Fibroblast of mammary gland (primary cell): ENCODE measurements around the gene ADAM22.

ENCODE experiments used
- DNase-seq: peaks from one replicate; pipeline ENCODE4 v3.0.0-alpha.2; 2010; ENCODE audit warnings: low read depth
- H3K4me3 ChIP-seq: 2 replicates; pipeline ENCODE4 v1.5.1; 2011; ENCODE audit warnings: low read depth, mild to moderate bottlenecking, low read length, moderate library complexity; ENCODE audit not compliant: control insufficient read depth
- CTCF ChIP-seq: conservative IDR thresholded peaks from 2 replicates; pipeline ENCODE4 v1.5.1; 2011; ENCODE audit warnings: low read depth, low read length, inconsistent platforms; ENCODE audit not compliant: control insufficient read depth, insufficient read depth

ADAM22 gene

GRCh38 chr7:88127637-88128290 is 193.7 kb downstream of the ADAM22 start:
- no peak for TF ChIP-seq CTCF
- DNase-seq: no peak

DNA sequence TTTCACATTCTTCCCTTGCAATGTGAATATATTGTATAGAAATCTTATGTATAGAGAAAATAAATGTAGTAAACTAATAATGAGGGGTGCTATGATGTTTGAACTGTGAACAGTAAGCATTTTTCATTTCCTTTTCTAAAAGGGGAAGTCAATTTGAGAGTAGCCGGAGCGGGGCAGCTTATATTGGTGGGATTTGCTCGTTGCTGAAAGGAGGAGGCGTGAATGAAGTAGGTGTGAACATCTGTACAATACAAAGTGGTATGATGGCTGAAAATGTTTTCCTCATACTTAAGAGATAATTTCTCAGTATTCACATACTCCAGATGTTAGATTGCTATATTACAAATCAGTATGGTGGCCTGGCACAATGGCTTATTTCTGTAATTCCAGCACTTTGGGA is 198.7 kb downstream of the ADAM22 start:
- no peak for DNase-seq
- H3K4me3 ChIP-seq: no peak overlapping the region
- no peak for TF ChIP-seq CTCF

More at GRCh38 chr7:88127637-88128290, 193.7 kb downstream of the ADAM22 start:
- no peak overlapping the region for H3K4me3 ChIP-seq

DNA sequence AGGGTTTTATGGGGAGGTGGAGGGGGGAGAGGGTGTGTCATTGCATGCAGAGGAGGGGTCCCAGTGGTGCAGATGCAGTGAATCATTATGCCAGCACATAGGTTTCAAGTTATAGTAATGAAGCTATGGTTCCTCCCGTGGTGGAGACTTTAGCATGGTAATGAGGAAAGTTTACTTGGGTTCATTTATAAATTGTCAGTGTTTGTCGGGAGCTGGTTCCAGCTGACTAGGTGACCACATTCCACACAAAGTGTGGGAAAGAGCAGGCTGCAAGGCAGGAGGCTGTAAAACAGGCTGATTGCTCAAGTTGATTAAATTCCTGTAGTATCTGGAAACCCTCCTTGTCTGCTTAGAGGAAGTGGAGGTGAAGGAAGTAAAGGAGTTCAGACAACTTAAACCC is 206.9 kb downstream of the ADAM22 start:
- no peak overlapping the region for H3K4me3 ChIP-seq
- no peak for TF ChIP-seq CTCF
- no peak for DNase-seq

DNA sequence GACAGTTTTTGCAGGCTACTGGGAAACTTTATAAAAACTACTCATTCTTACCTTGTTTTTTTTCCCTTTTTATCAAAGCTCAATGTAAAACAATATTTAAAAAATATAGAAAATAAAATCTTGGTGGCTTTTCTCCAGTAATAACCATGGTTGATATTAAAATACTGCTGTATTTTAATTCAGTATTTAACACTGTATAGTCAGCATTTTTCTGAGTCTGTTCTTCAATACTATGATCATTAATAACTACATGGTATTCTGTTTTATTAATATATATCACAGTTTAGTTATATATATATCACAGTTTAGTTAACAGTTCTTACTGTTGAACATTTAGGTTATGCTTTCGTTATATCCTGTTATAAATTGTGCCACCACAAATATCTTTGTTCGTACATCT is 207.4 kb downstream of the ADAM22 start:
- no peak for TF ChIP-seq CTCF
- no peak overlapping the region for H3K4me3 ChIP-seq
- no peak for DNase-seq

DNA sequence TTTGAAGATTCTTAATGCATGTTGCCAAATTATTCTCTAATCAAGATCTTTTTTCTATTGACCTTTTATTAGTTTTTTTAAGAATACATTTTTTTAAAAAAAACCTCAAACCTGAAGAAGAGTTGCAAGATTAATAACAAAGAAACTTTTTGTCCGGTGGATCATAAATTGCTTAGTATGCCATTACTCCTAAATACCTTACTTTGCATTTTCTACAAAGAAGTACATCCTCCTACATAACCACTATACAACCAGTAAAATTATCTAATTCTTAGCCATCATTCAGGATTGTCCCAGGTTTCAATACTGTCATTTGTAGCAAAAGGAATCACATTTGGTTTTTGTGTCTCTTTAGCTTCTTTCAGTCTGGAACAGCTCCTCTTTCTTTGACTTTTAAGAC is 207.9 kb downstream of the ADAM22 start:
- no peak for DNase-seq
- no peak overlapping the region for H3K4me3 ChIP-seq
- TF ChIP-seq CTCF: no peak

DNA sequence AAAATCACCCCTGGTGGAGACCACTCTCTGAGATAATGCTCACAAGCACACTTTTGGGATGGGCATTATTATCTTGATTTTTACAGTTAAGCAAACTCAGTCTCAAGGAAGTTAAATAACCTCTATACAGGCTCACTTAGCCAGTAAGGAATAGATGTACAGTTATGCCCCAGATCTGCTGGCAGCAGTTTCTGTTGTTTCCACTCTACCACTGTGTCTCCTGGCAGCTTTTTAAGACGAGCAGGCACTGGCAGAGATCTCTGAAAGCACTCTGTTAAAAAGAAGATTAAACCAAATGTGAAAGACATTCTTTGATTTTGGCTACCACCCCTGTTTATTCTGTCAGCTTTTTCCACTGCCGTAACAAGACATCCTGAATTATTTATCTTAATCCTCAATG is 212.6 kb downstream of the ADAM22 start:
- DNase-seq: no peak
- no peak for TF ChIP-seq CTCF
- no peak overlapping the region for H3K4me3 ChIP-seq

GRCh38 chr7:88147341-88147740 is 213.3 kb downstream of the ADAM22 start:
- no peak overlapping the region for H3K4me3 ChIP-seq
- DNase-seq: no peak
- no peak for TF ChIP-seq CTCF
